HFF-Myc (cell line): ENCODE measurements around the gene SLX4.

Experiments
- DNase-seq: peaks from one replicate; pipeline ENCODE4 v3.0.0-alpha.2; 2011; ENCODE audit warnings: low read depth; ENCODE audit errors: extremely low read depth
- H3K4me3 ChIP-seq: replicated peaks from 2 replicates; pipeline ENCODE4 v1.5.1; 2011; ENCODE audit warnings: low read depth, mild to moderate bottlenecking, control low read depth, low read length
- TF ChIP-seq, protein P1 (sequence below): IDR thresholded peaks from 2 replicates; pipeline ENCODE4 v1.5.1; 2012; ENCODE audit warnings: mild to moderate bottlenecking, low read depth, low read length, control low read depth; ENCODE audit errors: missing control alignments

SLX4 gene

DNA sequence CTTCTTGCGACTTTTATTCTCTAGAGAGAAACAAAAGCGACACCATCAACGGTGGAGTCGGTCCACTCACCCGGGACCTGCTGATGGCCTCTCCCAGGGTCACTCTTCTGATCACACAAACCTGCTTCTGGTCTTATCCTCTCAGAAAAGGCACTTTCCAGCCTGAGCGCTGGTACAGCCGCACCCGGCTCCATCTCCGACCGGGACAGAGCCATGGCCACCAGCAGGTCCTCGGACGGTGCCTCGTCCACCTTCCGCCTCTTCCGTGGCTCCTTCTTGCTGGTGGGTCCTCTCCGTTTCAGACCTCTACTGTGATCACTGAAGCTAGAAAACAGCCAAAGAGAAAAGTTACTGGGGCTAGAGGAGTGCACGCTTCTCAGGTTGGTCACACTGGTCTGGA lies 13.7 kb downstream of the SLX4 start:
- TF ChIP-seq, protein P1, sequence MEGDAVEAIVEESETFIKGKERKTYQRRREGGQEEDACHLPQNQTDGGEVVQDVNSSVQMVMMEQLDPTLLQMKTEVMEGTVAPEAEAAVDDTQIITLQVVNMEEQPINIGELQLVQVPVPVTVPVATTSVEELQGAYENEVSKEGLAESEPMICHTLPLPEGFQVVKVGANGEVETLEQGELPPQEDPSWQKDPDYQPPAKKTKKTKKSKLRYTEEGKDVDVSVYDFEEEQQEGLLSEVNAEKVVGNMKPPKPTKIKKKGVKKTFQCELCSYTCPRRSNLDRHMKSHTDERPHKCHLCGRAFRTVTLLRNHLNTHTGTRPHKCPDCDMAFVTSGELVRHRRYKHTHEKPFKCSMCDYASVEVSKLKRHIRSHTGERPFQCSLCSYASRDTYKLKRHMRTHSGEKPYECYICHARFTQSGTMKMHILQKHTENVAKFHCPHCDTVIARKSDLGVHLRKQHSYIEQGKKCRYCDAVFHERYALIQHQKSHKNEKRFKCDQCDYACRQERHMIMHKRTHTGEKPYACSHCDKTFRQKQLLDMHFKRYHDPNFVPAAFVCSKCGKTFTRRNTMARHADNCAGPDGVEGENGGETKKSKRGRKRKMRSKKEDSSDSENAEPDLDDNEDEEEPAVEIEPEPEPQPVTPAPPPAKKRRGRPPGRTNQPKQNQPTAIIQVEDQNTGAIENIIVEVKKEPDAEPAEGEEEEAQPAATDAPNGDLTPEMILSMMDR, result no peak
- H3K4me3 ChIP-seq, result no peak overlapping the region
- DNase-seq, result no peak

DNA sequence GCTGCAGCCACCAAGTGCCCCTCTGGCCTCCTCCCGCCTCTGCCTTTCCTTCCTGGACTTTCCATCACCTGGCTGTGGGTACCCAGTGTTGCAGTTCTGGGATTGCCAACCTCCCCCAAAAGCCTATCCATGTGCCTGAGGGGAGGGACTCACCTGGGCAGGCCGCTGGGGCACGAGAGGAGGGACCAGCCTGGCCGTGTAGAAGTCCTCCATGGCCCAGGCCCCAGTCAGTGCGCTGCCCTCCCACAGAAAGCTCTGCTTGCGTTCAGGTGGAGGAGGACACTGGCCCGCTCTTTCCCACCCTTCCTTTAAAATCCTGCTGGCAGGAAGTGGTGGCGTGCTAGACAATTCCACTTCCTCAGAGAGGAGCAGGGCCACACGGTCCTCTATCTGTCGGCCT lies 14.2 kb downstream of the SLX4 start:
- no peak for DNase-seq

DNA sequence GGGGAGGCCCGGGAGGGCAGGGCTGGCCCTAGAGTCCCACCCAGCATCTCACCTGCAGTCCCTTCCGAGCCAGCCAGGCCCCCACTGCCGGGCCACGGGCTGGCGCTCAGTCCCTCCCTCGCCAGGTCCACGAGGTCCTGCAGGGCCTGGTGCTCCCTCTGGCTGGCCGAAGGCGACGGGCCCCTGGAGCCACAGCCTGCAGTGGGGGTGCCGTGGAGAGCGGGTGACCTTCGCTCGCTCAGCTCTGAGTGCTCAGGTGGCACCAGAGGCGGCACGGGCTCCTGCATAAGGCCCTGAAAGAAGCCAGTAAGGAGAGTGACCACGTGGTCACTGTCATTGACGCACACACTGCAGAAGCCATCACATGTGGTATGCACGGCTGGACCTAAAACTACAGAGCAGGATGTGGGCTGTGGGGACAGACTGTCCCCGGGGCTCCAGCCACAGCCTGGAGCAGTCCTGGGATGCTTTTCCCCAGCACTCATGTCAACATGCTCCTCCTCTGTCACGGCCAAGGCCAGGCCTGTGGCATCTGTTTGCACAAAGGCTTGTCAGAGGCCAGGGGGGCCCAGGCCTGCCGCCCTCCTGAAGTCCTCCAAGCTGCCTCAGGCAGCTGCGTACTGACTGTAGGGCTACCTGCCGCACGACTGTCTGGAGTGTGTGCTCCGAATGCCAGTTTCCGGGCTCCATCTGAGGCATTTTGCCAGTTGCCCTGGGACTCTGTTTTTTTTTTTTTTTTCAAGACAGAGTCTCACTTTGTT lies 15.1 kb downstream of the SLX4 start:
- H3K4me3 ChIP-seq, result no peak overlapping the region
- no peak for DNase-seq
- TF ChIP-seq, protein P1, result no peak

More for the DNA sequence above, 14.2 kb downstream of the SLX4 start:
- TF ChIP-seq, protein P1, result no peak
- no peak overlapping the region for H3K4me3 ChIP-seq

DNA sequence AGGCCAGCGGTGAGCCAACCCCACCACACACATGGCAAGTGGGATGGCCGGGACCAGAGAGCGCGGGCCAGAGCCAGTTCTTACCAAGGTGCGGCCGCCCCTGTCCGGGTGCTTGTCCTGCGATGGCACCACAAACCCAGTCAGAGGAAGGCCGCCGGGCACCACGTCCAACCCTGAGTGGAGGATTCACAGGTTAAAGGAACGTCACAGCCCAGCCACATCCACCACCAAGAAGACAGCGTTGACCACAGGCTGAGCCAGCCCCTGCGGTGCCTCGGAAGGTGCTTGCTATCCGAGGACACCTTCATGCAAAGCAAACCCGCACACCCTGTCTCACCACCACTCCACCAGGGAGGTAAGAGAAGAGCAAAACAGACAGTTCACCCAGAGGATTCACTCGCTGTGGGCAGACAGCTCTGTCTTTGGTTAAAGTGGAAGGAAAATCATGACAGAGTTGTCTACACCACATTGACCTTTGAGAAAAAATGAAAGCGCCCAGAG lies 15.8 kb downstream of the SLX4 start:
- no peak for DNase-seq
- TF ChIP-seq, protein P1, result no peak

DNA sequence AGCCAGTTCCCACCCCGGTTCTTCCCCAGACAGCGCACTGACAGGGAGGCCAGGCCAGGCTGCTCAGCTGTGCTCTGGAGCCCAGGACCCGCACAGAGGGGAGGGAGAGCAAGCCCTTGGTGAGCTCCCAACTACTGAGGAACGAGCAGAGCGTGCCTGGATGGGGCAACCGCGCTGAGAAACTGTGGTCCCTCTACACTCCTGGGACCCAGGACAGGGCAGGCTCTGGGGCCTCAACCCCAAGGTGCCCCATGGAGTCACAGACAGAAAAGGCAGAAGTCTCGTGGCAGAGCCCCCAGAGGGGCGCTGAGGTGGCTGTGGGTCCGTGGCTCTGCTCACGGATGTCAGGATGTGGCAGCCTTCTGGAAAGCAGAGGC lies 16.3 kb downstream of the SLX4 start:
- no peak overlapping the region for H3K4me3 ChIP-seq
- TF ChIP-seq, protein P1, result no peak

More for the DNA sequence above, 15.8 kb downstream of the SLX4 start:
- no peak overlapping the region for H3K4me3 ChIP-seq

DNA sequence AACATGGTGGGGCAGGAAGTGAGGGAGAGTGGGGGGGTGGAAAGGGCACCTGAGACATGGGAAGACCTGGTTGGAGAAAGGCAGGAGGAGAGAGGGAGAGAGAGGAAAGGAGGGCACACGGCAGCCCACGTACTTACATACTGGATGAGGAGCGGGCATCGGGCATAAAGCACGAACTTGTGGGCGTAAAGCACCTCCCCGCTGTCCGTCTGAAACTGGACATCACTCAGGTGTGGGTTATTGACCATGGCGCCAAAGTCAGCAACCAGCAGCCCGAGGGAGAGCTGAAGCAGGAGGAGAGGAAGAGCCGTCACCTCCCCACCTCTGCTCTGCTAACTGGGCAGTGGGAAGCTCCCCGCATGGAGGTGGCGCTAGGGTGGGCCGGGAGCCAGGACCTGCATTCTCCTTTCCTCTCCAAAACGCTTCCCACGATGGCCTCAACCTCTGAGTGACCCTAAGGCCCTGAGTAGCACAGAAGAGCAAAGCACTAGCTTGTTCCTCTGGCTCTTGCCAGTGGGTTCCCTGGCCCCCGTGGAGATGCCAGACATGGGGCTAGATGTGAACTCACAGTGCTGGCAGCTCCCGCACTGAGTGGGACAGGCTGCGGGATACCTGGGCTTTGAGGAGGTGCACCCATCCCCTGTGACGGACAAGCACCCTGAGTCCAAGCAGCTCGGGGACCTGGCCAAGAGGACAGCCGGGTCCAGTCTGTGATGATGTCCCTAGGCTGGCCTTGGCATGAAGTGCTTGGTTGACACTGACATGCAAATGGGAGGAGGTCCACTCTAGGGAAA lies 16.9 kb downstream of the SLX4 start:
- DNase-seq, result no peak
- TF ChIP-seq, protein P1, result no peak
- no peak overlapping the region for H3K4me3 ChIP-seq

More for the DNA sequence above, 16.3 kb downstream of the SLX4 start:
- DNase-seq, result no peak
